PC-9 (cell line): Measurements from ENCODE around the gene ARHGEF3. TPM values are rescaled to one million over a fixed set of nuclear protein-coding genes. Genes with fewer than 3 reads are reported as not detected.

Experiments used
- BruUV-seq: library from RNA; stranded (reverse); fragments of 400-500 nt; replicated peaks from 2 replicates; lab custom pipeline; 2021; lab: Mats Ljungman, UMichigan
- CTCF ChIA-PET: fragments of 300-600 bp; sonication (Branson Sonifier 250); formaldehyde crosslinking; loops from one replicate; lab custom pipeline; 2022; ENCODE audit warnings: antibody characterized with exemption; lab: Charles Lee
- POLR2A ChIA-PET: fragments of 300-600 bp; sonication (Branson Sonifier 250); formaldehyde crosslinking; loops from one replicate; lab custom pipeline; 2022; ENCODE audit warnings: antibody characterized with exemption; ENCODE audit not compliant: unreplicated experiment; lab: Charles Lee
- DNase-seq, 2 experiments: peaks; one replicate each; pipeline versions ENCODE4 v3.0.0 to v3.0.0-alpha.2; 2015 to 2022; ENCODE audit warnings: mixed read lengths in 1 of 2
- H2AFZ ChIP-seq: fragments of 200-600 bp; sonication (generic); 2 replicates; pipeline ENCODE4 v1.8.1; 2017; ENCODE audit warnings: antibody characterized with exemption
- H3F3A ChIP-seq: fragments of 200-600 bp; sonication (generic); 2 replicates; pipeline ENCODE4 v1.8.1; 2017; ENCODE audit warnings: antibody characterized with exemption, mild to moderate bottlenecking, low read depth; ENCODE audit not compliant: insufficient read depth
- H3K27ac ChIP-seq: fragments of 200-600 bp; sonication (generic); 2 replicates; pipeline ENCODE4 v1.6.1; 2016; ENCODE audit warnings: mixed run types
- H3K27me3 ChIP-seq: fragments of 200-600 bp; sonication (generic); 2 replicates; pipeline ENCODE4 v1.6.1; 2016; ENCODE audit warnings: low read depth, mixed run types; ENCODE audit not compliant: insufficient read depth
- H3K36me3 ChIP-seq: fragments of 200-600 bp; sonication (generic); 2 replicates; pipeline ENCODE4 v1.6.1; 2016; ENCODE audit warnings: low read depth, mixed run types
- H3K4me1 ChIP-seq: fragments of 200-600 bp; sonication (generic); replicated peaks from 2 replicates; pipeline ENCODE4 v1.6.1; 2016; ENCODE audit warnings: mixed run types; ENCODE audit not compliant: insufficient read depth
- H3K4me2 ChIP-seq: fragments of 200-600 bp; sonication (generic); 2 replicates; pipeline ENCODE4 v1.6.1; 2017; ENCODE audit warnings: mixed run types
- H3K4me3 ChIP-seq: fragments of 200-600 bp; sonication (generic); 2 replicates; pipeline ENCODE4 v1.6.1; 2016; ENCODE audit warnings: mixed run types
- H3K79me2 ChIP-seq: fragments of 200-600 bp; sonication (generic); 2 replicates; pipeline ENCODE4 v1.6.1; 2017; ENCODE audit warnings: low read depth, mixed run types
- H3K9me2 ChIP-seq: fragments of 200-600 bp; sonication (generic); 2 replicates; pipeline ENCODE4 v1.8.1; 2017; ENCODE audit warnings: mild to moderate bottlenecking; ENCODE audit not compliant: insufficient read depth
- H3K9me3 ChIP-seq: fragments of 200-600 bp; sonication (generic); 2 replicates; pipeline ENCODE4 v1.8.1; 2016; ENCODE audit warnings: low read depth; ENCODE audit not compliant: insufficient read depth
- H4K20me1 ChIP-seq: fragments of 200-600 bp; sonication (generic); 2 replicates; pipeline ENCODE4 v1.8.1; 2017; ENCODE audit not compliant: insufficient read depth
- EZH2 ChIP-seq: fragments of 200-600 bp; sonication (generic); IDR thresholded peaks from 2 replicates; pipeline ENCODE4 v1.8.0; 2017; ENCODE audit warnings: antibody characterized with exemption, low read depth
- intact Hi-C: fragments of 100-400 bp; cut with micrococcal nuclease; formaldehyde crosslinking; loops from one replicate; pipeline ENCODE4 v1.10.0; 2022; ENCODE audit not compliant: unreplicated experiment
- total RNA-seq: library from RNA; stranded (reverse); gene quantifications from 2 replicates; pipeline ENCODE4 v1.2.3, GENCODE V29; 2021
- TF ChIP-seq, protein P1 (sequence below): fragments of 200-600 bp; sonication (generic); conservative IDR thresholded peaks from 2 replicates; pipeline ENCODE4 v1.6.1; 2017; ENCODE audit warnings: mixed run types, antibody characterized with exemption, mild to moderate bottlenecking, moderate library complexity

ARHGEF3 gene
- total RNA-seq, 1 experiment from 2014 or later: 49.2 TPM

DNA sequence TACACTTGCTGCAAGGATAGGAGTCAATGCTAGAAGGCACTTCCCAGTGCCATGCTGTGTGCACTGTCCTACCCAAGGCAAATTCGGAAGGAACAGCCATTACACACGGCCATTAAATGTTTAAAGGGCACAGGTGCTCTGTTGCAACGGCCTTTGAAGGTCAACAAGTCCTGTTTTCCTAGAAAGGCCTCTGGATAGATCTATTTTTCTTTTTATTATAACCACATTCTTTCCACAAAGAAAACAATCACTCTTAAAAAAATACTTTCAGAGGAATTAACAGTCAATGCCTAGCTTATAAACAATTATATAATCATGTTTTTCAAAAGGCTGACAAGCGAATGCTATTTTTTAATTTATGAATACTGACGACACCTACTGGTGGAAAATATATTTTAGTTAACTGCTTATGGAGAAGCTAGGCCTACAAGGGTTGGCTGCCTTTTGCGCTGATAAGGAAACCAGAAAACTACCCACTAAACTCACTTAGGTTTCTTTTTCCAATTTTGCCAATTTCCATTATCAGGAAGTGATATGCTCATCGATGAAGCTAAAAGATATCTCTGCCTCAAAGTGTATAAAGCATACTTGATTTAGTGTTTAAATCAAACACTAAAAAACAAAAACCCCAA lies 2.4 kb downstream of the ARHGEF3 start:
- Histone ChIP-seq H3K27ac (no peak overlapping the region), H3F3A (peaks cover 4% of the 10 kb centered on the region; the same call in 1 of the 2 replicates), H3K9me2 (no peaks in the 10 kb centered on the region), H3K4me2 (peak overlapping the region; percentile 15; the same call in 1 of the 2 replicates), H3K4me1 (peaks cover 38% of the 10 kb centered on the region), H3K27me3 (no peaks in the 10 kb centered on the region), H3K36me3 (no peaks in the 10 kb centered on the region), H3K9me3 (no peaks in the 10 kb centered on the region), H2AFZ (no peak overlapping the region), H3K4me3 (no peak overlapping the region), H4K20me1 (no peaks in the 10 kb centered on the region), H3K79me2 (0 out of 2 replicates have a peak, but pooled peaks cover 4% of the 10 kb centered on the region)
- POLR2A ChIA-PET: no interaction called here
- no peak for TF ChIP-seq EZH2
- TF ChIP-seq, protein P1, sequence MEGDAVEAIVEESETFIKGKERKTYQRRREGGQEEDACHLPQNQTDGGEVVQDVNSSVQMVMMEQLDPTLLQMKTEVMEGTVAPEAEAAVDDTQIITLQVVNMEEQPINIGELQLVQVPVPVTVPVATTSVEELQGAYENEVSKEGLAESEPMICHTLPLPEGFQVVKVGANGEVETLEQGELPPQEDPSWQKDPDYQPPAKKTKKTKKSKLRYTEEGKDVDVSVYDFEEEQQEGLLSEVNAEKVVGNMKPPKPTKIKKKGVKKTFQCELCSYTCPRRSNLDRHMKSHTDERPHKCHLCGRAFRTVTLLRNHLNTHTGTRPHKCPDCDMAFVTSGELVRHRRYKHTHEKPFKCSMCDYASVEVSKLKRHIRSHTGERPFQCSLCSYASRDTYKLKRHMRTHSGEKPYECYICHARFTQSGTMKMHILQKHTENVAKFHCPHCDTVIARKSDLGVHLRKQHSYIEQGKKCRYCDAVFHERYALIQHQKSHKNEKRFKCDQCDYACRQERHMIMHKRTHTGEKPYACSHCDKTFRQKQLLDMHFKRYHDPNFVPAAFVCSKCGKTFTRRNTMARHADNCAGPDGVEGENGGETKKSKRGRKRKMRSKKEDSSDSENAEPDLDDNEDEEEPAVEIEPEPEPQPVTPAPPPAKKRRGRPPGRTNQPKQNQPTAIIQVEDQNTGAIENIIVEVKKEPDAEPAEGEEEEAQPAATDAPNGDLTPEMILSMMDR: peak; percentile 75
- CTCF ChIA-PET: interaction anchor here (0.5 to 1.4 kb wide), 7 partner anchors 12 to 398 kb away, joined by 3 to 9 read pairs (median 4); no protein-coding TSS in a partner anchor
- DNase-seq: peak in 1 of 2 experiments; percentile 62
- intact Hi-C loops: loop anchor here (1.0 kb wide), 1 partner anchor 97 kb away; no protein-coding TSS in a partner anchor
- no TSS peak for BruUV-seq

DNA sequence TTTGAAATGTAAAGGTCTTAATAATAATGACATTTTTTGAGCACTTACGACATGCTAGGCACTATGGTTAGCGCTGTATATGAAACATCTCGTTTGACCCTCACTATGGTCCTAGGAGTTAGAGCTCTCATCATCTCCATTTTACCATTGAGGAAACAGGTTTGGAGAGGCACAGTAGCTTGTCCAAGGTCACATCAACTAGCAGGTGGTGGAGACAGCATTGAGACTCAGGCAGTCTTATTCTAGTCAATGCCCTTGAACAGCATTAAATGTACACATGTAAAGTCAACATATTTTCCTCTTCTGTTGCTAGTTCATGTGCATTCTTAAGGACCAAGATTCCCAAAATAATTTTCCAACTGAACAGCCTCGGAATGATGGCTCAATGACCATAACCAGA lies 4.8 kb downstream of the ARHGEF3 start:
- H3K79me2 ChIP-seq: 0 out of 2 replicates have a peak, but pooled peaks cover 4% of the 10 kb centered on the region
- no peak overlapping the region for H3K4me3 ChIP-seq
- no peaks in the 10 kb centered on the region for H3K9me3 ChIP-seq
- no peak overlapping the region for H3K4me2 ChIP-seq
- no peak for DNase-seq
- peaks cover 4% of the 10 kb centered on the region; the same call in 1 of the 2 replicates for H3F3A ChIP-seq
- intact Hi-C loops: no loop called here
- no peaks in the 10 kb centered on the region for H3K36me3 ChIP-seq
- no peaks in the 10 kb centered on the region for H3K9me2 ChIP-seq
- no peak overlapping the region for H2AFZ ChIP-seq
- peaks cover 30% of the 10 kb centered on the region for H3K4me1 ChIP-seq
- H4K20me1 ChIP-seq: no peaks in the 10 kb centered on the region
- CTCF ChIA-PET: no interaction called here
- TF ChIP-seq EZH2: no peak
- TF ChIP-seq, protein P1: no peak
- POLR2A ChIA-PET: interaction anchor here (0.6 to 0.7 kb wide), 3 partner anchors 17 to 280 kb away, joined by 3 to 5 read pairs (median 4); no protein-coding TSS in a partner anchor
- H3K27ac ChIP-seq: no peak overlapping the region
- no TSS peak for BruUV-seq
- no peaks in the 10 kb centered on the region for H3K27me3 ChIP-seq

DNA sequence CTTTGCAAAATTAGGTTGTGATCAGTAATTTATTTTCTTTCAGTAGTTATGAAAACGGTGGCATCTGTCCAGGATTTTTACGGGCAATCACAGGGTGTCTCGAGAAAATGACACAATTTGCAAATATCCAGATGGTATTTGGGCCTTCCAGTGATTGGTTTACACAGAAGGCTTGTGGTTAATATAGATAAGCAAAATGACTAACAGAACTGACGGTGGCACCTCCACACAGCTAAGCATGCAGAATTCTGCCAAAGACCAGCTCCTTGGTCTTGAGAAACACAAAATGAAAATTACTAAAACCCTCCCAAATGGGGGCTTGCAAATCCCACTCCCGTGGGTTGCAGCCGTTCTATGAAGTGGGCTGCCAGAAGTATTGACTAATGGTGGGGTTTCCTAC lies 5.5 kb downstream of the ARHGEF3 start:
- H3K36me3 ChIP-seq: no peaks in the 10 kb centered on the region
- H3K27me3 ChIP-seq: no peaks in the 10 kb centered on the region
- ChIA-PET POLR2A (no interaction called here), CTCF (no interaction called here)
- no peaks in the 10 kb centered on the region for H3K9me2 ChIP-seq
- TF ChIP-seq EZH2: no peak
- TF ChIP-seq, protein P1: no peak
- intact Hi-C loops: no loop called here
- H3K4me3 ChIP-seq: no peak overlapping the region
- no peak overlapping the region for H3K4me2 ChIP-seq
- H3K4me1 ChIP-seq: peaks cover 30% of the 10 kb centered on the region
- peaks cover 4% of the 10 kb centered on the region; the same call in 1 of the 2 replicates for H3F3A ChIP-seq
- BruUV-seq: no TSS peak
- H3K79me2 ChIP-seq: 0 out of 2 replicates have a peak, but pooled peaks cover 4% of the 10 kb centered on the region
- no peak overlapping the region for H2AFZ ChIP-seq
- DNase-seq: peak in 1 of 2 experiments; percentile 51
- H4K20me1 ChIP-seq: no peaks in the 10 kb centered on the region
- no peaks in the 10 kb centered on the region for H3K9me3 ChIP-seq
- no peak overlapping the region for H3K27ac ChIP-seq
